ENCODE measurements around the gene P4HTM. TPM values are rescaled to one million over a fixed set of nuclear protein-coding genes. Genes with fewer than 3 reads are reported as not detected.

Gene P4HTM
- total and polyA plus RNA-seq, 2 of the 8 experiments (the other 6 are each of a cell fraction or from before 2014, with no cell fraction given): 19.1 to 25.4 TPM

DNA sequence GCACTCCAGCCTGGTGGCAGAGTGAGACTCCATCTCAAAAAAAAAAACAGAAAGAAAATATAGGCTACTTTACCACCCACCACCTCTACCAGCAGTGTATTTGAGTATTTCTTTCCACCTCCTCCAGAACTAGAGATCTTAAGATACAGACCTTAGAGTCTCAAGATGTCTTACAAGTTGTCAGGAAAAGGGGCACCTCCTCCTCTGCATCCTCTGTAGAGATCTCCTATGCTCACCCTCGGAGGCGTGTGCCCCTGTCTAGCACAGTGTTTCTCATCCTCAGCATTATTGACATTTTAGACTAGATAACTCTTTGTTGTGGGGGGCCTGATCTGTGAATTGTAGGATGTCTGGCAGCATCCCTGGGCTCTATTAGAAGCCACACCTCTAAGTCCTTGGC lies 27.7 kb upstream of the P4HTM start (continued):
- TF ChIP-seq RBBP5 (IDR thresholded peaks at IDR 0.05; ENCODE audit: borderline replicate concordance, low read depth, low read length) (no peak), SUZ12 (IDR thresholded peaks at IDR 0.05; ENCODE audit: low read length) (no peak), FOSL1 (IDR thresholded peaks at IDR 0.05; ENCODE audit: insufficient read depth, low read depth, low read length) (no peak), BACH1 (IDR thresholded peaks at IDR 0.05; ENCODE audit: low read length) (no peak), KDM4A (IDR thresholded peaks at IDR 0.05; ENCODE audit: low read depth, low read length, severe bottlenecking) (no peak)

All from H1 (cell line).